NCI-H2171 (cell line): ENCODE data around the gene FURIN.
"Not testable (repeated sequence)": the region's sequence is repeated elsewhere in the genome, so short reads cannot be mapped to it uniquely, and the experiment has no call there.

Experiments used
- DNase-seq: peaks from one replicate; lab custom pipeline; 2025; lab: John Stamatoyannopoulos, UW

Gene FURIN

DNA sequence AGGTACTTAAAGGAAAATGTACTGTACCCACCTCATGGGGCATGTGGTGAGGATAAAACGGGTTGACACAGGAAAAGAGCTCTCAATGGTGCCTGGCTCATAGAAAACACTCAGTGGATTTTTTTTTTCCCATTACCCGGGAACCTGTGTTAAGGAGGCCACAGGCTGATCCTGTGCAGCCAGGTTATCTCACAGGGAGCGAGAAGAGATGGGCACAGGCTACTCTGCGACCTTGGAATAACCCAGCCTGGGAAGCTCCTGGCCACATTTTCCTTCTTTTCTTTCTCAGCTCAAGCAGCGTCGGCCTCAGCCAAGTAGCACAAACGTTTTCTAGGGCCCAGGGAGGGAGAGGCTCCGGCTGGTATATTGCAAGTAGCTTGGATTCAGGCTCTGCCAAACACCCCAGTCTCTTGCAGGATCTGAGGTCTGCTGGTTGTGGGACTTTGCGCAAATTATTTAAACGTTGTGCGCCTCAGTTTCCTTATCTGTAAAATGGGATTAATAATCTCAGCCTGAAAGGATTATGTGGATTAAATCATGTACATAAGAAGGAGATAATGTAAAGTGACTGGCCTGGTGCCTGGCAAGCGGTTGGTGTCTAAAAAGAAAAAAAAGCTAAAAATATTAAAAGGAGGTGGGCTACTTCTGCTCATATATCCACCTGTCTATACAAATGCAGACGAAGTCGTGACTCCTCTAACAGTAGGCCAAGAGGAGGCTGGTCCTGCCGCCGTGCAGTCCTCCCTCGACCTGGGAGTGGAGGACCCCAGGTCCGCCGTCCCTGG is 2.2 kb downstream of the FURIN start:
- no peak for DNase-seq

DNA sequence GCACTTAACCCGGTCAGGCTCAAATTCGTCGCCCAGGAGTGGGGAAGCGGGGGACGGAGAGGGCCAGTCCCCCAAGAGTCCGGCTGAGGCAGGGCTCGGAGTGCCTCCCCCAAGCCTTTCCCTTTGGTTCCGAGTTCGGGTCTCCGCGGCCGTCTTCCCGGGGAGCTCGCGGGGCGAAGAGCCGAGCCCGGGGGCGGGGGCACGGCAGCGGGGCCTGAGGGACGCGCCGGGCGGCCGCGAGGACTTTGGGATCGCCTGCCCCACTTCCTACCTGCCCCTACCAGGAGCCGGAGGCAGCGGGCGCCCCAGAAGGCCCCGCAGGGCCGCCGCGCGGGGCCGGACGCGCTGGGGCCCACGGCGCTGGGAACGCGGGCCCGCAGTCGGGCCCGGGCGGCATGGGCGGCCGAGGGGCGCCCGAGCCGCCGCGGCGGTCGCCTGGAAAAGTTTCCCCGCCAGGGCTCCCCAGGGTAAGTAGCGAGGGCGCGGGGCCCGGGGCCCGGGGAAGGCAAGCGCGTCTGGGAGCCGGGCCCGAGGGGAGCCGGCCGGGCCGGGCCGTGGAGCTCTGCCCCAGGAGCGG is 2.8 kb downstream of the FURIN start:
- DNase-seq, result peak; percentile 30

- no peak for DNase-seq
Observed at GRCh38 chr15:90871716-90872485, 3.5 kb downstream of the FURIN start.

DNA sequence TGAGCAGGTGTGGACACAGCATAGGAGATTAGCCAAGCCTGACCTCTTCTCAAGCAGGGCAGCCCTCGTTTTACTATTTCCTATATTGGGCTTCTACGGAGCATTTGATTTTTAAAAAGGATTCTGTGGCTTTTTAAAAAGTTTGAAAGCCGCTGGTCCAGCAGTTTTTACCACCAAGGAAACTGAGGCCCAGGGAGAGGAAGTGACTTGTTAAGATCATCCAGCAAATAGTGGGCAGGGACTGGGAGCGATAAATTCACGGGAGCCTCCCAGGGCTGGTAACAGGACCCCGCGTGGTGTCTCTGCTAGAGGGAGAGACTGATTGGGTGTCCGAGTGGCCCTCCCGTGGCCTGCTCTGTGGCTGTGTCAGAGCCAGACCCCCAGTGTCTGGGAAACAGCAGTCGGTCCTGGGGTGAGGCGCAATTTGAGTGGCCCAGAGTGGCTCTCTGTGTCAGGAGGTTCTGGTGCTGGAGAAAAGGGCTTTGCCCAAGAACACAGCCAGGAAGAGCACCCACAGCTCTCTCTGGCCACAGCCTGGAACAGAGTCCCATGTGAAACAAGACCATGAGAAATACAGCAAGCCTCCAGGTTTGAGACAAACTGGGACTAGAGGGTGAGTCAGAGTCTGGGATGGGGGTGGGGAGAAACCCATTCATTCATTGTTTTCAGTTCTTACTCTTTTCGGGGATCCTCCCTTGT is 4.2 kb downstream of the FURIN start:
- DNase-seq, result no peak

GRCh38 chr15:90873488-90873997 is 5.2 kb downstream of the FURIN start:
- no peak for DNase-seq

DNA sequence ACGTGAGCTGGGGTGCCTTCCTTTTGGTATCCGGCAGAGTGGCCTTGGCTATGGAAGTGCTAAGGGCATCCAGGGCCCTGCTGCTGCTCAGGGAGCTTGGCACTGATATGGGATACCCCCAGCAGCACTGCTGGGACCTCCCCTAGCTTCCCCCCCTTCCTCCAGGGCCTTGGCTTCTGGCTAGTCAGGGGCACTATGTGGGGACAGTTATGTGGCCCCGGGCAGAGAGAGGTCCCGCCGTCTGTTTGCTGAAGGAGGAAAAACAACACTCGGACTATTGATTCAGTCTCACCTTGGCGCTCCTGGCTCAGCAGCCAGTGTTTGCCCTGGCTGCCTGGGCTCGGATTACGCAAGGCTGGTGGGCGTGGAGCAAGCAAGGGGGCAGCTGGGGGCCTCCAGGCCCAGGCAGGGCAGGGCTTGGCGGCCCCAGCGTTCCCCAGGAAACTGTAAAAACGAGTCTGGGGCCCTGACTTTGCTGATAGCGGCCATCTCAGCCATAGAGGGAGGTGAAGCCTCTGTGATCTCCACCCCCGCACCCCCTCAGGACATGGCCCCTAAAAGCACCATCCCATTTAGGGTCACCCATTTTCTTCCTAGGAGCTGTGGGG is 5.7 kb downstream of the FURIN start:
- DNase-seq, result peak; percentile 19

GRCh38 chr15:90874986-90875385 is 6.6 kb downstream of the FURIN start:
- not testable (repeated sequence) for DNase-seq

GRCh38 chr15:90875549-90875981 is 7.2 kb downstream of the FURIN start:
- DNase-seq, result no peak

- DNase-seq, result no peak
Observed at GRCh38 chr15:90876046-90876445, 7.7 kb downstream of the FURIN start.

- DNase-seq, result no peak
Observed at GRCh38 chr15:90876512-90877170, 8.3 kb downstream of the FURIN start.

- DNase-seq, result no peak
Observed at GRCh38 chr15:90877315-90877714, 8.9 kb downstream of the FURIN start.

DNA sequence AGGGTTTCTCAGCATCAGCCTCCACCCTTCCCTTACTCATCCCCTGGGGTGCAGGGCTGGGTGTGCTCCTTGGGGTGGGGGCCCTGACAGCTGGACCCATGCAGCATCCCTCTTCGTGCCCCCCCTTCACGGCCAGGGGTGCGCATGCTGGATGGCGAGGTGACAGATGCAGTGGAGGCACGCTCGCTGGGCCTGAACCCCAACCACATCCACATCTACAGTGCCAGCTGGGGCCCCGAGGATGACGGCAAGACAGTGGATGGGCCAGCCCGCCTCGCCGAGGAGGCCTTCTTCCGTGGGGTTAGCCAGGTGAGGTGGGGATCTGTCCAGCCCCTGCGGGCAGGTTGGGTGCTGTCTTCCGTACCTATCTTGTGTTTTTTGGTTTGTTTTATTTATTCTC is 9.6 kb downstream of the FURIN start:
- DNase-seq, result no peak

GRCh38 chr15:90878660-90879059 is 10.3 kb downstream of the FURIN start:
- no peak for DNase-seq

GRCh38 chr15:90879730-90880366 is 11.5 kb downstream of the FURIN start:
- DNase-seq, result no peak

GRCh38 chr15:90880381-90881145 is 12.2 kb downstream of the FURIN start:
- no peak for DNase-seq

GRCh38 chr15:90881181-90881977 is 13.0 kb downstream of the FURIN start:
- no peak for DNase-seq

DNA sequence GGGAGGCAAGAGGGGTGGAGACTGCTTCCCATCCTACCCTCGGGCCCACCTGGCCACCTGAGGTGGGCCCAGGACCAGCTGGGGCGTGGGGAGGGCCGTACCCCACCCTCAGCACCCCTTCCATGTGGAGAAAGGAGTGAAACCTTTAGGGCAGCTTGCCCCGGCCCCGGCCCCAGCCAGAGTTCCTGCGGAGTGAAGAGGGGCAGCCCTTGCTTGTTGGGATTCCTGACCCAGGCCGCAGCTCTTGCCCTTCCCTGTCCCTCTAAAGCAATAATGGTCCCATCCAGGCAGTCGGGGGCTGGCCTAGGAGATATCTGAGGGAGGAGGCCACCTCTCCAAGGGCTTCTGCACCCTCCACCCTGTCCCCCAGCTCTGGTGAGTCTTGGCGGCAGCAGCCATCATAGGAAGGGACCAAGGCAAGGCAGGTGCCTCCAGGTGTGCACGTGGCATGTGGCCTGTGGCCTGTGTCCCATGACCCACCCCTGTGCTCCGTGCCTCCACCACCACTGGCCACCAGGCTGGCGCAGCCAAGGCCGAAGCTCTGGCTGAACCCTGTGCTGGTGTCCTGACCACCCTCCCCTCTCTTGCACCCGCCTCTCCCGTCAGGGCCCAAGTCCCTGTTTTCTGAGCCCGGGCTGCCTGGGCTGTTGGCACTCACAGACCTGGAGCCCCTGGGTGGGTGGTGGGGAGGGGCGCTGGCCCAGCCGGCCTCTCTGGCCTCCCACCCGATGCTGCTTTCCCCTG is 13.8 kb downstream of the FURIN start:
- DNase-seq, result no peak

DNA sequence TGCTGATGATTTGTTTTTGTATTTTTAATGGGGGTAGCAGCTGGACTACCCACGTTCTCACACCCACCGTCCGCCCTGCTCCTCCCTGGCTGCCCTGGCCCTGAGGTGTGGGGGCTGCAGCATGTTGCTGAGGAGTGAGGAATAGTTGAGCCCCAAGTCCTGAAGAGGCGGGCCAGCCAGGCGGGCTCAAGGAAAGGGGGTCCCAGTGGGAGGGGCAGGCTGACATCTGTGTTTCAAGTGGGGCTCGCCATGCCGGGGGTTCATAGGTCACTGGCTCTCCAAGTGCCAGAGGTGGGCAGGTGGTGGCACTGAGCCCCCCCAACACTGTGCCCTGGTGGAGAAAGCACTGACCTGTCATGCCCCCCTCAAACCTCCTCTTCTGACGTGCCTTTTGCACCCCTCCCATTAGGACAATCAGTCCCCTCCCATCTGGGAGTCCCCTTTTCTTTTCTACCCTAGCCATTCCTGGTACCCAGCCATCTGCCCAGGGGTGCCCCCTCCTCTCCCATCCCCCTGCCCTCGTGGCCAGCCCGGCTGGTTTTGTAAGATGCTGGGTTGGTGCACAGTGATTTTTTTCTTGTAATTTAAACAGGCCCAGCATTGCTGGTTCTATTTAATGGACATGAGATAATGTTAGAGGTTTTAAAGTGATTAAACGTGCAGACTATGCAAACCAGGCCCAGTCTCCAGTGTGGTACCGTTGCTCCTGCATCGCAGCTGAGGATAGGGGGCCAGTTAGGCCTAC is 14.6 kb downstream of the FURIN start:
- no peak for DNase-seq
